GM12892 (cell line): ENCODE results near the gene SUGCT.

Experiments
- POLR2A ChIP-seq: IDR thresholded peaks from 2 replicates; pipeline ENCODE4 v1.6.1; 2011; ENCODE audit warnings: low read depth, low read length, control low read depth
- POLR2AphosphoS5 ChIP-seq: IDR thresholded peaks from 2 replicates; pipeline ENCODE4 v1.6.1; 2011; ENCODE audit warnings: low read depth, low read length, control low read depth
- TAF1 ChIP-seq: IDR thresholded peaks from 2 replicates; pipeline ENCODE4 v1.6.1; 2011; ENCODE audit warnings: low read depth, mild to moderate bottlenecking, control low read depth, low read length, borderline replicate concordance

DNA sequence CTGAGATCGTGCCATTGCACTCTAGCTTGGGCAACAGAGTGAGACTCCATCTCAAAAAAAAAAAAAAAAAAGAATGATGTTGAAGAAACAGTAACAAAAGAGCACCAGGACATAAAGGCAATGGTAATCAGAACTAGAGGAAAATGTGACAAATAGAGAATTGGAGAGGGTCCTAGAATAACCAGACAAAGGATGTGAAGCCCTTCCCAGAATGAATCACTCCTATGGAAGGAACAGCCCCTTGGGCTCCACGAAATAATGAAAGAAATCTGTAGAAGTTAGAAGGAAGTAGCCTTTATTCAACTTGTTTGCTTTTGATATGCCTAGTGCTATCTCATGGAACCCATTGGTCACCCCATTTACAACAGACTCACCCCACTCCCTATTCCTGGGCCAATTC, 169.2 kb downstream of the SUGCT start:
- TF ChIP-seq POLR2A (no peak), POLR2AphosphoS5 (no peak), TAF1 (no peak)
